ENCODE results near the gene HTR2A. TPM values are rescaled to one million over a fixed set of nuclear protein-coding genes. Genes with fewer than 3 reads are reported as not detected.

Gene HTR2A
- total RNA-seq, 1 experiment from 2014 or later, result not detected

GRCh38 chr13:46901721-46902120 lies 4.9 kb upstream of the HTR2A start:
- H3K27me3 Mint-ChIP-seq (ENCODE audit: insufficient read depth, unreplicated experiment), result no peaks in the 10 kb centered on the region
- ChIA-PET POLR2A (no interaction called here), CTCF (no interaction called here)
- no peak overlapping the region for H3K4me3 Mint-ChIP-seq (ENCODE audit: unreplicated experiment)
- H3K4me1 Mint-ChIP-seq (ENCODE audit: insufficient read depth, unreplicated experiment), result peaks cover 18% of the 10 kb centered on the region
- intact Hi-C loops (cut with micrococcal nuclease), result no loop called here
- no peak overlapping the region for H3K27ac Mint-ChIP-seq (ENCODE audit: low read depth, unreplicated experiment)
- H3K9me3 Mint-ChIP-seq (ENCODE audit: unreplicated experiment), result no peaks in the 10 kb centered on the region
- TF ChIP-seq, protein P1, sequence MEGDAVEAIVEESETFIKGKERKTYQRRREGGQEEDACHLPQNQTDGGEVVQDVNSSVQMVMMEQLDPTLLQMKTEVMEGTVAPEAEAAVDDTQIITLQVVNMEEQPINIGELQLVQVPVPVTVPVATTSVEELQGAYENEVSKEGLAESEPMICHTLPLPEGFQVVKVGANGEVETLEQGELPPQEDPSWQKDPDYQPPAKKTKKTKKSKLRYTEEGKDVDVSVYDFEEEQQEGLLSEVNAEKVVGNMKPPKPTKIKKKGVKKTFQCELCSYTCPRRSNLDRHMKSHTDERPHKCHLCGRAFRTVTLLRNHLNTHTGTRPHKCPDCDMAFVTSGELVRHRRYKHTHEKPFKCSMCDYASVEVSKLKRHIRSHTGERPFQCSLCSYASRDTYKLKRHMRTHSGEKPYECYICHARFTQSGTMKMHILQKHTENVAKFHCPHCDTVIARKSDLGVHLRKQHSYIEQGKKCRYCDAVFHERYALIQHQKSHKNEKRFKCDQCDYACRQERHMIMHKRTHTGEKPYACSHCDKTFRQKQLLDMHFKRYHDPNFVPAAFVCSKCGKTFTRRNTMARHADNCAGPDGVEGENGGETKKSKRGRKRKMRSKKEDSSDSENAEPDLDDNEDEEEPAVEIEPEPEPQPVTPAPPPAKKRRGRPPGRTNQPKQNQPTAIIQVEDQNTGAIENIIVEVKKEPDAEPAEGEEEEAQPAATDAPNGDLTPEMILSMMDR (IDR thresholded peaks at IDR 0.05; ENCODE audit: unreplicated experiment), result no peak
- H3K36me3 Mint-ChIP-seq (ENCODE audit: insufficient read depth, unreplicated experiment), result no peaks in the 10 kb centered on the region
- BruUV-seq (replicated peaks), result no TSS peak
- DNase-seq (ENCODE audit: unreplicated experiment), result no peak

GRCh38 chr13:46899801-46900200 lies 2.9 kb upstream of the HTR2A start:
- Mint-ChIP-seq H3K4me3 (ENCODE audit: unreplicated experiment) (no peak overlapping the region), H3K4me1 (ENCODE audit: insufficient read depth, unreplicated experiment) (peaks cover 22% of the 10 kb centered on the region), H3K36me3 (ENCODE audit: insufficient read depth, unreplicated experiment) (no peaks in the 10 kb centered on the region), H3K27me3 (ENCODE audit: insufficient read depth, unreplicated experiment) (peaks cover 14% of the 10 kb centered on the region), H3K9me3 (ENCODE audit: unreplicated experiment) (no peaks in the 10 kb centered on the region), H3K27ac (ENCODE audit: low read depth, unreplicated experiment) (no peak overlapping the region)
- ChIA-PET CTCF (interaction anchor here (0.6 to 0.8 kb wide), 2 partner anchors 99 to 664 kb away, joined by 3 read pairs; no protein-coding TSS in a partner anchor), POLR2A (interaction anchor here (1.2 kb wide), 1 partner anchor 62 kb away, joined by 4 read pairs; no protein-coding TSS in a partner anchor)
- BruUV-seq (replicated peaks), result no TSS peak
- TF ChIP-seq, protein P1 (IDR thresholded peaks at IDR 0.05; ENCODE audit: unreplicated experiment), result no peak
- intact Hi-C loops (cut with micrococcal nuclease), result no loop called here
- DNase-seq (ENCODE audit: unreplicated experiment), result no peak

DNA sequence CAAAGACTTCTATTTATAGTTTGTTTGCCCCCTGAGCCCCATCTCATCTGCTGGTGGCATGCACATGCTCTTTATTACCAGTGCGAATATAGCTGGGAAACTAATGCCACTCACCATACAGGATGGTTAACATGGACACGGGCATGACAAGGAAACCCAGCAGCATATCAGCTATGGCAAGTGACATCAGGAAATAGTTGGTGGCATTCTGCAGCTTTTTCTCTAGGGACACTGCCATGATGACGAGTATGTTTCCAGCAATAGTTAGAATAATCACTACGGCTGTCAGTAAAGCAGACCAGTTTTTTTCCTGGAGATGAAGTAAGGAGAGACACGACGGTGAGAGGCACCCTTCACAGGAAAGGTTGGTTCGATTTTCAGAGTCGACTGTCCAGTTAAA lies 1.5 kb downstream of the HTR2A start:
- H3K27ac Mint-ChIP-seq (ENCODE audit: low read depth, unreplicated experiment), result no peak overlapping the region
- ChIA-PET POLR2A (interaction anchor here (0.6 to 1.0 kb wide), 3 partner anchors 8 to 1885 kb away, joined by 3 read pairs; no protein-coding TSS in a partner anchor), CTCF (interaction anchor here (0.6 to 1.9 kb wide), 9 partner anchors 8 to 882 kb away, joined by 3 to 15 read pairs (median 5); no protein-coding TSS in a partner anchor)
- intact Hi-C loops (cut with micrococcal nuclease), result no loop called here
- H3K27me3 Mint-ChIP-seq (ENCODE audit: insufficient read depth, unreplicated experiment), result peaks cover 45% of the 10 kb centered on the region
- H3K36me3 Mint-ChIP-seq (ENCODE audit: insufficient read depth, unreplicated experiment), result no peaks in the 10 kb centered on the region
- no peak for DNase-seq (ENCODE audit: unreplicated experiment)
- peaks cover 16% of the 10 kb centered on the region for H3K4me1 Mint-ChIP-seq (ENCODE audit: insufficient read depth, unreplicated experiment)
- no peaks in the 10 kb centered on the region for H3K9me3 Mint-ChIP-seq (ENCODE audit: unreplicated experiment)
- H3K4me3 Mint-ChIP-seq (ENCODE audit: unreplicated experiment), result no peak overlapping the region
- TF ChIP-seq, protein P1 (IDR thresholded peaks at IDR 0.05; ENCODE audit: unreplicated experiment), result no peak
- BruUV-seq (replicated peaks), result no TSS peak

DNA sequence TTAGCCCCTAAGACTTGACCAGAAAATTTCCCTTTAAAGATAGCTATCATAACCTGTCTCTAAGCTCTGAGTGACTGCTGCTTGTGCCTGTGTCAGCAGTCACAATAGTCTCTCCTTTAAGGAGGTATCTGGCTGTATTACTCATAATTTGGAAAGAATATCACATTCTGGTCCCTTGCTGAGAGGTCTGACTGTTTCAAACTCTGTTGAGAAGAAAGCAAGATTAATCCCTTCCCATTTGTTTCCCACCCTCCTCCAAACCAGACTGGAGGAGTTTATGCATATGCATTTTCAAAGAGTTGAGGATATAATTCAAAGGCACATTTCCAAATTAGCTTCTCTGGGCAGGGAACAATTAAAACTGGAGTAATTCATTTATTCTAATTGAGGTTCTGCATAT lies 2.3 kb downstream of the HTR2A start:
- DNase-seq (ENCODE audit: unreplicated experiment), result no peak
- no peak overlapping the region for H3K27ac Mint-ChIP-seq (ENCODE audit: low read depth, unreplicated experiment)
- peaks cover 16% of the 10 kb centered on the region for H3K4me1 Mint-ChIP-seq (ENCODE audit: insufficient read depth, unreplicated experiment)
- intact Hi-C loops (cut with micrococcal nuclease), result loop anchor here (5.0 kb wide), 1 partner anchor 78 kb away; no protein-coding TSS in a partner anchor
- peak overlapping the region; percentile 69 for H3K4me3 Mint-ChIP-seq (ENCODE audit: unreplicated experiment)
- ChIA-PET POLR2A (interaction anchor here (0.7 to 1.0 kb wide), 2 partner anchors 9 to 62 kb away, joined by 3 read pairs; no protein-coding TSS in a partner anchor), CTCF (interaction anchor here (0.6 to 2.2 kb wide), 28 partner anchors 8 to 1120 kb away, joined by 3 to 15 read pairs (median 4); no protein-coding TSS in a partner anchor)
- peaks cover 53% of the 10 kb centered on the region for H3K27me3 Mint-ChIP-seq (ENCODE audit: insufficient read depth, unreplicated experiment)
- TF ChIP-seq, protein P1 (IDR thresholded peaks at IDR 0.05; ENCODE audit: unreplicated experiment), result no peak
- H3K36me3 Mint-ChIP-seq (ENCODE audit: insufficient read depth, unreplicated experiment), result no peaks in the 10 kb centered on the region
- H3K9me3 Mint-ChIP-seq (ENCODE audit: unreplicated experiment), result no peaks in the 10 kb centered on the region
- no TSS peak for BruUV-seq (replicated peaks)
